Uterus (tissue), 4 donors: ENCODE data around the gene ABI1. TPM values are rescaled to one million over a fixed set of nuclear protein-coding genes. Genes with fewer than 3 reads are reported as not detected.

Experiments used
- DNase-seq, 2 donors: peaks; one replicate each; pipeline ENCODE4 v3.0.0-alpha.2; 2019 to 2020
- H3K27ac ChIP-seq, 2 donors: fragments of 200-600 bp; sonication (generic); 1 replicate in 1 of 2; 2 replicates in 1 of 2; pipeline ENCODE4 v1.5.1; 2016 to 2018
- H3K27me3 ChIP-seq, 2 donors: fragments of 200-600 bp; sonication (generic); one replicate each; pipeline ENCODE4 v1.5.1; 2018 to 2019; ENCODE audit warnings: control low read depth in 1 of 2
- H3K36me3 ChIP-seq, 2 donors: fragments of 200-600 bp; sonication (generic); one replicate each; pipeline ENCODE4 v1.5.1; 2019; ENCODE audit warnings: control low read depth in 1 of 2
- H3K4me1 ChIP-seq, 2 donors: fragments of 200-600 bp; sonication (generic); one replicate each; pipeline ENCODE4 v1.5.1; 2018 to 2019; ENCODE audit warnings: control low read depth in 1 of 2
- H3K4me3 ChIP-seq, 2 donors: fragments of 200-600 bp; sonication (generic); 1 replicate in 1 of 2; 2 replicates in 1 of 2; pipeline ENCODE4 v1.5.1; 2018 to 2019; ENCODE audit warnings: mild to moderate bottlenecking in 1 of 2
- H3K9me3 ChIP-seq, 2 donors: fragments of 200-600 bp; sonication (generic); one replicate each; pipeline ENCODE4 v1.5.1; 2019; ENCODE audit warnings: control low read depth in 1 of 2
- POLR2A ChIP-seq, 2 donors: fragments of 450-650 bp; IDR thresholded peaks; one replicate each; pipeline ENCODE4 v1.6.1; 2016; ENCODE audit warnings: antibody characterized with exemption in 2 of 2, mild to moderate bottlenecking in 1 of 2, moderate library complexity in 1 of 2
- intact Hi-C: fragments of 100-400 bp; cut with DNase I; formaldehyde crosslinking; loops from one replicate; pipeline ENCODE4 v1.15.1; 2023; ENCODE audit warnings: low total_unique reads
- total RNA-seq, 4 donors: library from RNA; depleted of rRNA in 3 of 4; stranded (reverse); fragments of >200 nt in 3 of 4; gene quantifications; one replicate each; pipeline versions ENCODE4 v1.1.0 to v1.2.4, GENCODE V29; 2014 to 2023
- TF ChIP-seq, protein P1 (sequence below), 4 experiments: fragments of 200-600 bp in 2 of 4; fragments of 450-650 bp in 2 of 4; sonication (generic) in 2 of 4; IDR thresholded peaks; one replicate each; pipeline ENCODE4 v1.5.1; 2016 to 2019; ENCODE audit warnings: antibody characterized with exemption in 4 of 4, mild to moderate bottlenecking in 2 of 4, moderate library complexity in 1 of 4
- donor health status: DM: yes; HTN: yes; CAD: no.

Gene ABI1
- total RNA-seq, 4 donors from 2014 or later, result 26.6 to 50.4 (median 39.1) TPM

DNA sequence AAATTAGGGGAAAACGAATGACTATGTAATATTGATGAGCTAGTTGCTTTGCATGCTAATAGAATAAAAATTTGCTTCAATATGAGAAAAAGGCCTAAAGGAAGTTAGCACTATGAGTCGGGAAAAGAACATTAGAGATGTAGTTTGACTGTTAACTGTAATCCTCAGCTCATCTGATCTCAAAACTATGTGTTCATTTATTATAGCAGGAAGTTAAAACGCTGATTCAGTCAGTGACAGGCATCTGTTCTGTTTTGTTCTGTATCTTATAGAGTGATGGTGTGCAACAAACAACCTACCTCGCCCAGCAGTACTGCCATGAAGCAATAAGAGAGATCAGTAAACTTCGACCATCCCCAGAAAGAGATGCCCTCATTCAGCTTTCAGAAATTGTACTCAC is 114.7 kb downstream of the ABI1 start:
- no peak for DNase-seq
- no peaks in the 10 kb centered on the region for H3K4me1 ChIP-seq
- H3K27me3 ChIP-seq, result no peaks in the 10 kb centered on the region
- H3K36me3 ChIP-seq, result no peaks in the 10 kb centered on the region
- intact Hi-C loops, result no loop called here
- no peak overlapping the region for H3K4me3 ChIP-seq
- no peak for TF ChIP-seq POLR2A (IDR thresholded peaks at IDR 0.05)
- TF ChIP-seq, protein P1, sequence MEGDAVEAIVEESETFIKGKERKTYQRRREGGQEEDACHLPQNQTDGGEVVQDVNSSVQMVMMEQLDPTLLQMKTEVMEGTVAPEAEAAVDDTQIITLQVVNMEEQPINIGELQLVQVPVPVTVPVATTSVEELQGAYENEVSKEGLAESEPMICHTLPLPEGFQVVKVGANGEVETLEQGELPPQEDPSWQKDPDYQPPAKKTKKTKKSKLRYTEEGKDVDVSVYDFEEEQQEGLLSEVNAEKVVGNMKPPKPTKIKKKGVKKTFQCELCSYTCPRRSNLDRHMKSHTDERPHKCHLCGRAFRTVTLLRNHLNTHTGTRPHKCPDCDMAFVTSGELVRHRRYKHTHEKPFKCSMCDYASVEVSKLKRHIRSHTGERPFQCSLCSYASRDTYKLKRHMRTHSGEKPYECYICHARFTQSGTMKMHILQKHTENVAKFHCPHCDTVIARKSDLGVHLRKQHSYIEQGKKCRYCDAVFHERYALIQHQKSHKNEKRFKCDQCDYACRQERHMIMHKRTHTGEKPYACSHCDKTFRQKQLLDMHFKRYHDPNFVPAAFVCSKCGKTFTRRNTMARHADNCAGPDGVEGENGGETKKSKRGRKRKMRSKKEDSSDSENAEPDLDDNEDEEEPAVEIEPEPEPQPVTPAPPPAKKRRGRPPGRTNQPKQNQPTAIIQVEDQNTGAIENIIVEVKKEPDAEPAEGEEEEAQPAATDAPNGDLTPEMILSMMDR (IDR thresholded peaks at IDR 0.05), result no peak
- H3K9me3 ChIP-seq, result no peaks in the 10 kb centered on the region
- no peak overlapping the region for H3K27ac ChIP-seq

DNA sequence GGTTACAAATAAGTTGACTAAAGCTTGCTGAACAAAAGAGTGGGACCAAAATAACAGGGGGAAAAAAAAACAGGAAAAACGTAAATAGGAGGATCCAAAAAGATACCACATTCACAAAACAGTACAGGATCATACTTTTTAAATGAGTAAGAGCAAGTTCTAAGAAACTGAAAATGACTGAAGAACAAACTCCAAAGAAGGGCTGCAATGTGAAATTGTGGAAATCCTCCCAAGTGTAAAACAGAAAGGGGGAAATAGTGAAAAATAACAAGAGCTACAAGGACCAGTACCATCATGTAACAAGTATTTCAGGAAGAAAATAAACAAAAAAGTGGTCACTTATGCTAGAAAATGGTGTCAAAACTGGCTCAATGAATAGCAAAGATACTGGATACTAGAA is 116.9 kb downstream of the ABI1 start:
- H3K27ac ChIP-seq, result no peak overlapping the region
- no peaks in the 10 kb centered on the region for H3K4me1 ChIP-seq
- H3K27me3 ChIP-seq, result no peaks in the 10 kb centered on the region
- no peak overlapping the region for H3K4me3 ChIP-seq
- H3K9me3 ChIP-seq, result no peaks in the 10 kb centered on the region
- DNase-seq, result no peak
- TF ChIP-seq POLR2A (IDR thresholded peaks at IDR 0.05), result no peak
- TF ChIP-seq, protein P1 (IDR thresholded peaks at IDR 0.05), result no peak
- H3K36me3 ChIP-seq, result no peaks in the 10 kb centered on the region
- intact Hi-C loops, result no loop called here

DNA sequence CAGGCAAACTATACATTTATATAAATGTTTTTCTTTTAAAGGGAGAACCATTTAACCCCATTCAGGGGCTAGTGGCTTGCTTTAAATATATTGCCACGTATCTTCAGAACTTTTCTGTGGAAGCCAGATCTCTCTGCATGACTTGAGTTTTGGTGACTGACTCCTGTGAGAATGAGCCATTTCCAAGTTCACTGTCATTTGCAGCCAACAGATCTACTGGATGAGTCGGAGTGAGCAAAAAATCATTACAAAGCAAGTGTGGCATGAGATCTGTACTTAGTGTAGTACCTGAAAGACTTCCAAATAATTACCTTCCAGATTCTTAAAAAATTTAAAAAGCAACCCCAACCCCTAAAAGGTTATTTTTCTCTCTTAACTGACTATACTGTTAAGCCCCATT is 117.7 kb downstream of the ABI1 start:
- Histone ChIP-seq H3K4me1 (no peaks in the 10 kb centered on the region), H3K27ac (no peak overlapping the region), H3K9me3 (no peaks in the 10 kb centered on the region), H3K4me3 (no peak overlapping the region), H3K36me3 (no peaks in the 10 kb centered on the region), H3K27me3 (no peaks in the 10 kb centered on the region)
- no peak for DNase-seq
- intact Hi-C loops, result no loop called here
- no peak for TF ChIP-seq POLR2A (IDR thresholded peaks at IDR 0.05)
- TF ChIP-seq, protein P1 (IDR thresholded peaks at IDR 0.05), result no peak

DNA sequence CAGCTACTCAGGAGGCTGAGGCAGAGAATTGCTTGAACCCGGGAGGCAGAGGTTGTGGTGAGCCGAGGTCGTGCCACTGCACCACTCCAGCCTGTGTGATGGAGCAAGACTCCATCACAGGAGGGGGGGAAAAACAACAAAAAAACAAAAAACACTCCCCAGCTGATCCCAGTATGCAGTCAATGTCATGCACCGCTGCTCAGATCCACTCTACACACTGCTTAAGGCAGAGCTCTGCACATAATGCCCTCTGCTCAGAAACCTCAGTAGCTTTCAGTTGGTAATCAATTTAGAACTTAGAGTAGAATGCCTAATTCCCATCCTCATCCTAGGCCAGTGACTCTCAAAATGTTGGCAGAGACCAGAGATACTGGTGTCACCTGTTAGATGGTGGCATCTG is 119.4 kb downstream of the ABI1 start:
- TF ChIP-seq, protein P1 (IDR thresholded peaks at IDR 0.05), result no peak
- TF ChIP-seq POLR2A (IDR thresholded peaks at IDR 0.05), result no peak
- intact Hi-C loops, result no loop called here
- H3K4me1 ChIP-seq, result no peaks in the 10 kb centered on the region
- H3K36me3 ChIP-seq, result no peaks in the 10 kb centered on the region
- no peaks in the 10 kb centered on the region for H3K27me3 ChIP-seq
- H3K9me3 ChIP-seq, result no peaks in the 10 kb centered on the region
- H3K4me3 ChIP-seq, result no peak overlapping the region
- H3K27ac ChIP-seq, result no peak overlapping the region
- DNase-seq, result no peak

DNA sequence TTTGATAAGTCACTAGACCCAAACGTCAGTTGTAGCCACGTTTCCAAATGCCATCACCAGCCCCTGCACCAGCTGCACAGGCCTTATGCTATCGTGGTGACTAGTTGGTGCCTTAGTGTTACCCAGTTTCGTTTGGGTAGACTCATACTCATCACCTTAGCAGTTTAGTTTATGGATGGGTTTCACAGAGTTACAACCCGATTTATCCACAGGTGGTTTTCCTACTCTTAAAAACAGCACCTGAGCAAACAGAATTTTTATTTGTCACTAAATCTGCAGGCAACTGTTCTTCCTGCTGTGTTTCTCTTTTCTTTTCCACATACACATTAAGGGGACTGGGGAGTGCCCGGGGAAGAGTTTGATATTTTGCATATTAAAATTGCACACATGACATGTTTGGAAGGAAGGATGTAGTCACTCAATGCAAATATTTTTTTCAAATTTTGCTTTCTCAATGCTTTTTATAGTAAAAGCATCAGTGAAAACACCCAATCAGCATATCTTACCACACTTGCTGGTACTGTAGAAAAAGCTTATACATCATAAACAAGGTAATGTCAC is 121.6 kb downstream of the ABI1 start:
- no peaks in the 10 kb centered on the region for H3K36me3 ChIP-seq

More for the DNA sequence above, 121.6 kb downstream of the ABI1 start:
- Histone ChIP-seq H3K9me3 (no peaks in the 10 kb centered on the region), H3K4me1 (no peaks in the 10 kb centered on the region), H3K27me3 (no peaks in the 10 kb centered on the region), H3K4me3 (no peak overlapping the region), H3K27ac (no peak overlapping the region)
- intact Hi-C loops, result no loop called here
- DNase-seq, result no peak
- TF ChIP-seq, protein P1 (IDR thresholded peaks at IDR 0.05), result no peak
- TF ChIP-seq POLR2A (IDR thresholded peaks at IDR 0.05), result no peak
